GM18511 (cell line): ENCODE data around the gene MRC1.

Source experiments
- ATAC-seq: cut with Tn5 transposase; IDR thresholded peaks from one replicate; pipeline ENCODE4 v1.9.1; 2021; ENCODE audit warnings: mild to moderate bottlenecking, moderate library complexity; ENCODE audit not compliant: unreplicated experiment

The MRC1 gene

DNA sequence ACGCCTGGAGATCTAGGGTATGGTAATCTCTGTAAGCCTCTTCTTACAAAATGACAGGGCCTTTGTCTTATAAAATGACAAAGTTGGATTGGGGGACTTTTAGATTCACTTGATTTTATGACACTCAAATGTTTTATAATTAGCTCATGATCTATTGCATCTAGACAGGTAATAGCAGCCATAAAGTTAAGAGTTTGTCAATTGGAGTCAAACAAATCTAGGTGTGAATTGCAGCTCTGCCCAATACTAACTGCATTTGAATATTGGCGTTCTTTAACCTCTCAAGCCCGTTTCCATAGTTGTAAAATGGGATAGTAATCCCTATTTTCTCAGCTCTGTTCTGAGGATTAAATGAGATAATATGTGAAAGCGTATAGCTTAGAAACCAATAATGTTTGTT is 14.1 kb upstream of the MRC1 start:
- no peak for ATAC-seq

DNA sequence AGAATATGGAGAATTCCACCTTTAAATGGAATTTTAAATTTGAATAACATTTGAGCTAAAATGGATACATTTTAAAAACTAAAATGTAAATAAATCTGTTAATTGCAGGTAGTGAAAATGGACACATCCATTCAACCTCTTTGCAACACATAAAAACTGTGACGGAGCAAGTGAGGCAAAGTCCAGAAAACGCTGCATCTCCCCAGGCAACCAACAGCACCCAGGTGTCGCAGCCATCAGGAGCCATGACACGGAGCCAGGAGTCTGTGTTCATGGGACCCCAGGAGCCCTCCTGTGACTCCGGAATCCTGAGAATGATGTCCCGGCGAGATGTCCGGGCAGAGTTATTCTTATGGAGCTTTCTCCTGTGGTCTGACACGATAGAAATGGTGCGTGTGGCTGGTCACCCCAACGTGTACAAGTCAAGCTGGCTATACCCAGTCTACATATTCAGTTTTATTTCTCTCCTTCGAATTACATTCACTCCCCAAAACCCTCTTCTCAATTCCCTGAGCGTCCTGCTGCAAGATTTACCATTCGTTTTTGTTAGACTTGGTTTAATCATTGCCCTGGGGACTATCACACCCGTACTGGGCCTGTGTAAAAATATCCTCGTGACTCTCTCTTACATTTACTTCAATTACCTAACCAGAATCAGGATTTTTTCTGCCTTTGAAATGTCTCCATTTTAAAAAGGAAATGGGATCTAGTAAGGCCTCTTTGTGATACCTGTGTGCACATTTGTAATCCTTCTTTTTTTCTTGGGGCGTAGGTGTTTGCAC is 13.1 kb upstream of the MRC1 start:
- no peak for ATAC-seq

DNA sequence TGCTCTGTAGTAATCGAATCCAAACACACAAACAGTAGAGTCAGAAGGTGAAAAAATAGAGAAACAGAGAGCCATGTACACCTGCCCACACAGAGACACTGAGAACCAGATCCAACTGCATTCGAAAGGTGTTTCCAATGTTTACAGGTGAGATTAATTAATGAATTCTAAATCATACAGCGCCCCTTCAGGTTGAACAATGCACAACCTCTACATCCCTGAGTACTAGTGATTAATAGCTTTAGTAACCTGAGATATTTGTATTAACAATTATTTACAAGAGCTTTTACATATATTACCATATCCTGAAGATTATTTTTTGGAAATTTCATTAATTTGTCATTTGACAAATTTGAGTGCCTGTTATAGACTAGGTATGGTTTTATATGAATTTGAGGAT is 7.6 kb upstream of the MRC1 start:
- no peak for ATAC-seq

DNA sequence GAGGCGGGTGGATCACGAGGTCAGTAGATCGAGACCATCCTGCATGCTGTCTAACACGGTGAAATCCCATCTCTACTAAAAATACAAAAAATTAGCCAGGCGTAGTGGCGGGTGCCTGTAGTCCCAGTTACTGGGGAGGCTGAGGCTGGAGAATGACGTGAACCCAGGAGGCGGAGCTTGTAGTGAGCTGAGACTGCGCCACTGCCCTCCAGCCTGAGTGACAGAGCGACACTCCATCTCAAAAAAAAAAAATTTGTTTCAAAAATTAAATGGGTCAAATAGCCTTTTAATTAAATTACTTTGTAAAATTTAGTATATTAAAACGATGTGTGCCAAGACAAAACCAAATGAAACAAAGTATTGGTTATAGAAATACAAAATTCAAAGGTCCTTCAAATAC is 6.8 kb upstream of the MRC1 start:
- no peak for ATAC-seq

DNA sequence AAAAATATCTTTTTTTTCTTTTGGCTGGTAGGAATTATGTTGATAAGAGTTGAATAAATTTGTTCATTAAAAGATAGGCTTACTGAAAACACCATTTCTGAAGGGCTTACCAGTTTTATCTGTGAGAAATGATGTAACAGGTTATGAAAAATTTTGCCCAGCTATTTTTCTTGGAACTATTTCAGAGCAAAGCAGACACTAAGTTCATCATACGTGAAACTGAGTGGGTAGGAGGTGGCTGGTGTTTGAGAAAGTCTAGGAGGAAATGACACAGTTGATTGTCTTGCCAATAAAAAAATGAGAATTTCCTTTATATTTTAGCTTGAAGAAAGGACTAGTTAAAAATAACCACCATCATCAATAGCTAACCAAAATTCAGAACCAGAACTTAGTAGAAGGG is 6.2 kb upstream of the MRC1 start:
- ATAC-seq = no peak

DNA sequence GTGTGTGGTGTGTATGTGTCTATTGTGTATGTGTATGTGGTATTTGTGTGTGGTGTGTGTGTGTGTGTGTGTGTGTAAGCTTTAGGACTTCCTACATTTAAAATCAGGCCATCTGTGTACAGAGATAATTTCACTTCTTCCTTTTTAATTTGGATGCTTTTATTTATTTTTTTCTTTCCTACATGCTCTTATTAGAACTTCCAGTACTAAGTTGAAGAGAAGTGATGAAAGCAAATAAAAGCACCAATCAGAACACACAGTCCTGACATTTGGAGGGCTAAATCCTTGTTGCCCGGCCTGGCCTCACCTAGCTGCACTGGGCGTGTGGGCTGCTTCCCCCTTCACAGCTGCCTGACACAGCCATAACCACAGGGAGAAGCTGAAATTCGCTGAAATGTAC is 3.8 kb upstream of the MRC1 start:
- ATAC-seq = no peak

DNA sequence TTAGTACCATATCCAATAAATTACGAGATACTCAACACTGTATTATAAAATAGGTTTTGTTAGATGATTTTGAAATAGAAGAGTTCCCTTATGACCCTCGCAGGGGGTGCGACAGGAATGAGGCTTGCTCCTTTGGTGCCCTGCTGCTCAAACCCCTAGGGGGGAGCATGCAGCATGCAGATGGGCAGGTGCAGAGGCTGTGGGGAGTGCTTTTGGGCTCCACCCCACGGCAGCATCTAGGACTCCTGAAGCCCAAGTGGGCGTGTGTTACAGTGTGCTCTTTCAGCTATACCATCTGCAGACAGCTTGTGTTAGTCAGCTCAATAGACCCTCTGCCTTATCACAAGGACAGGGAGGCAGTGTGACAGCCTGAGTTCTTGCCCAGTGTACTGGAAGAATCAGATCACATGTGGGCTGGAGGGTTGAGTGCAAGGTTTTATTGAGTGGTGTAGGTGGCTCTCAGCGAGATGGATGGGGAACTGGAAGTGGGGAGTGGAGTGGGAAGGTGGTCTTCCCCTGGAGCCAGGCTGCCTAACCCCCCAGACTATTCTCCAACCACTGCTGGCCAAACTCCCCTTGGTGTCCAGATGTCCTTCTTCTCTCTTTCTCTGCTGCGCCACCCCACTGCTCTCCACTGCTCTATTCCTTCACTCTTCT is 3.1 kb upstream of the MRC1 start:
- peak; percentile 90 for ATAC-seq

DNA sequence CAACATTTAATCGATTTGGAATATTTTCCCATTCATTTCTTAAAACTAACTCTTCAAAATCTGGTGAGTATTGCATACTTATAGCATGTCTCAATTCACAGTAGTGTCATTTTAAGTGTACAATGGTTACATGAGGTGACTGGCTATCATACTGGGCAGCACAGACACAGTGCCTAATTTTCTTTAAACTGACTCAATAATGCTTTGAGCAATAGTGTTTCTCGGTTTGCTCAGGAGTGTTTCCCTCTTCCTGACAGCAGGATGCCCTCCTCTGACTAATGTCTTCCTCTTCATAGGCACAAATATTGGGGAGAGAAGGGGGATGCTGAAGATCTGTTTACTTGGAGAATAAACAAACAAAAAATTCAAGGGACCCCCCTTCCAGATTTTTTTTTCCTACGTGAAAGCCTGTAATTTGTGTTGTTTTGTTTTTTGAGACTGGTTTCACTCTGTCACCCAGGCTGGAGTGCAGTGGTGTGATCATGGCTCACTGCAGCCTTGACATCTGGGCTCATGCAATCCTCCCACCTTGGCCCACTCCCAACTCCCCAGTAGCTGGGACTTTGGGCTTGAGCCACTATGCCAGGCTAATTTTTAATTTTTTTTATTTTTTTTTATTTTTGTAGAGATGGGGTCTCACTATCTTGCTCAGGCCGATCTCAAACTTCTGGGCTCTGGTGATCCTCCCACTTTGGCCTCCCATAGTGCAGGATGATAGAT is 2.2 kb downstream of the MRC1 start:
- no peak for ATAC-seq

DNA sequence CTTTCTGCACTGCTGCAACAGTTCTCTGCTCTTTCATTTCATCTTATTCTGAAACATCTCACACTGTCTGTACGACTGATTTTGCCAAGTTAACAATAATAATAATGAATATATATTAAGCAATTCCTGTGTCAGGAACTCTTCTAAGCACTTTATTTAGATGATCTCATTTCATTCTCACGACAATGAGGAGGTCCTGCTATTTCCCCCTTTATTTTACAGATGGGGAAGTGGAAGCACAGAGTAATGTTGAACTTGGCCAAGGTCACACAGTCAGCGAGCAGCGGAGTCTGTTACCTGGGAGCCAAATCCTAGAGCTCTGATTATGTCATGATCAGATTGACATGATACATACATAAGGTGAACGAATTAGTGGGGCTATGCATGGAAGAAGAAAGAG is 5.8 kb downstream of the MRC1 start:
- ATAC-seq = no peak

DNA sequence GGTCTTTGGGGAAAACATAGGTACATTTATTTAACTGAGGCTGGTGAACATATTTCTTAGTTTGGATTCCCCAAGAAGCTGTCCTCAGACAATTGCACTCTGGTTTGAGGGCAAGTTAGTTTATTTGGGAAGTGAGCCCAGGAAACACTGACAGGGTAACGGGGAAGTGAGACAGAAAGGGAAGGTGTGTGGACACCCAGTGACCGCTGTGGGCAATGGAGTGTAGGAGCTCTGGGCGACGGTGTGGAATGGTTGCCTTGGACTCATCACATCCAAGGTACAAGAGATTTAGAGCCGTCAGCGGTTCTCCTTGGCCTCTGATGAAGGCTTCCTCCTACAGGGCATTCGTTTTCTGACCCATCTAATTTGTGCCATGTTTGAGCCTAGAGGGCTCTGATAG is 7.1 kb downstream of the MRC1 start:
- ATAC-seq = no peak

DNA sequence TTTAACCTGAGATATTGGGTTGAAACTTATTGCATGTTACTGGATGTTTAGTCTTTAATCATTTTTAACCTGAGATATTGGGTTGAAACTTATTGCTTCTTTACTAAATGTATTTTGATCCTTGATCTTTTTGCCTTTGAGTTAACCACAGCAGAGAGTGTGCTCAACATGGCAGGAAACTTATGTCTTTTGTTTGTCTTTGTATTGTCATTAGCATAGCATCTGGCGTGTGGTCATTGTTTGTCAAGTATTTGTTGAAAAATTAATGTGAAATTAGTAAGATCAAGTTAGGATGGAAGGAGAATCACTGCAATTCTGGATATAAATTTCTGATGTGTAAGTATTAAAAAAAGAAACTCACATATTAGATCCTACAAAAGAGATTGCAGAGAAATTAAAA is 8.2 kb downstream of the MRC1 start:
- no peak for ATAC-seq

DNA sequence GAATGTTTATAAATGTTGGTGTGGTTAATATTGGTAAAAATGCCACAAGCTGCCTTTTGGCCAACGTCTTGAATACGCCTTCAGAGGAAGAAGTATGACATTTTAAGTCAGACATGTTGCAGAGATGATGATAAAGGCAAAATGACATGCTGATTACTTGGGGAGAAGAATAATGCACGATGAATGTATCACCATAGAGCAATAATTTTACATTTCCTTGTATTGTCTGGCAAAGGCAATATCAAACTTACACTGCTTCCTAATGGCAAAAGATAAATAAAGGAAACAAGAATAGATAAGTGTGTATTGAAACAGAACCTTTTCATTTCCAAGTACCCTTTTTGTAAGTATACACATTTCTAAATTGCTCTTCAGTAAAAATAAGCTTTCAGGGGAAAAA is 8.6 kb downstream of the MRC1 start:
- ATAC-seq = no peak

DNA sequence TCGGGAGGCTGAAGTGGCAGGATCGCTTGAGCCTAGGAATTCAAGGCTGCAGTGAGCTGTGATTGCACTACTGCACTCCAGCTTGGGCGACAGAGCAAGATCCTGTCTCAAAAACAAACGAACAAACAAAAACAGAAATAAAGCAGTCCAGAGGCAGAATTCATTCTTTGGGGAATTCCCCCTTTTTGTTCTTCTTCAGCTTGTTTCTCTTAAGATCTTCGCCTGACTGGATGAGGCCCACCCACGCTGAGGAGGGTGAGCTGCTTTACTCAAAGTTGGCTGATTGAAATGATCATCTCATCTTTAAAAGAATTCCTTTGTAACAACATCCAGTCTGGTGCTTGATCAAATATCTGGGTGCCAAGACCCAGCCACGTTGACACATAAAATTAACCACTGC is 10.7 kb downstream of the MRC1 start:
- no peak for ATAC-seq

DNA sequence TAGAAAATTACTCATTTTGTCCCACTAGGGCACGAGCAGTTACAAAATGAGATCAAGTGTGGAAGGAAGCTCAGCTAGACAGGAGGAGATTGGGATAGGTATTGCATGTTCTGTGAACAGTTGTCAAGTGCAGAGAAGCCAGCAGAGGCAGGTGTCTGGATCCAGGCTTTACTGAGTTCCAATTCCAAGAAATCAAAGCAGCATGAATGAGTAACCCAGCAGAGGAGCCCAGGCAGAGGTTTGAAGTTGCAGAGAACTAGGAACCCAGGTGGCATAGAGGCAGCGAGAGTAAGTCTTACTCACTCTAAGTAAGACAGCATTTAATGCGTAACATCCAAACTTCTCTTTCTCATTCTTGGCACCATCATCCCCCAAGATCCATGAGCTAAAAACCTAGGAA is 11.8 kb downstream of the MRC1 start:
- no peak for ATAC-seq

DNA sequence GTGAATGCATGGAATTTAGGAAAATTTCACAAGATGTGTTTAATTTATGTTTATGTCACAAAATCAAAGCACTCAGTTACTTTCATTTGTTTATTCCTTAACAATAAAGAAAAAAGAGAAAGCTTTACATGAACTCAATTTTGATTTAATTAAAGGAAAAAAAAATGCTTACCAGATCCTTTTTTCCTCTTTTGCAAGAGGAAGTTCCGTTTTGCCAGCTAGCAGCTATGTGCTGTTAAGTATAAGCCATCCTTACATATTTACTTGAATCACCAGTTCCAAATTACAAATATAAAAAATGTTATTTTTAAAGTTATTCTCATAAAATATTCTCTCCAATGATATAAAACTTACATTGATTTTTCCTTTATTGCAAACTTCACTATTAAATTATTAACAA is 12.7 kb downstream of the MRC1 start:
- ATAC-seq = no peak

DNA sequence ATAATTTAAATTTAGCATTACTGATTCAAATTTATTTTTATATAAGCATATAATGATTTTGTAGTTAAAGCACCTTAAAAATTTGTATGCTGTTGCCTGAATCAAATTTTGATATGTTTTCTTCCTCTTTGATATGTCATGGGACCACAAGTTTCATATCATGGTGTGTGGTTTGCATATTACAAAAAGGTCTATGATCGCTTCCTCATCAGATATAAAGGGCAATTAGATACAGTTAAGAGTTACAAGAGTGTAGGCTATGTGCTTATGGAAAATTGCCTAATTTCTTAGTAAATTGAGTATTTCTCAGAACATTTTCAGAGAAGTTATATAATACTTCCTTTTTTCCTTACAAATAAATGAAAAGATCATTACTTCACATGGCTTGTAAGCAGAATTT is 22.2 kb downstream of the MRC1 start:
- no peak for ATAC-seq

DNA sequence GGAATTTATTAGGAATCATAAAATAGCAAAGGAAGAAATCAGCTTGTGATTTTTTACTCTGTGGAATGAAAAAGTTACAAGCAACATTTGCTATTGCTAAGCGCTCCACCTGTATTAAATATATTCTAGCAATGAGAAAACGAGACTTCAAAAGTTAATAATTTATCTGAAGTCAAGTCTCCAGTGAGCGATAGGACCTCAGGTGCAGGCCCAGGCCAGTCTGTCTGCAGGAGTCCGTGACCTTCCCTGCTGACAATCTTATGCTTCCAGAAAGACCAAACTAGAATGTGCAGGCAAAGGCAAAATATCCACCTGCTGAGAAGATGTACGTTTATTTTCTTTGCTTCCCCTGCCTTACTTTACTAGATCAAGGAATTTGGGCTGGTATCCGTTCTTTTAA is 22.7 kb downstream of the MRC1 start:
- ATAC-seq = no peak

DNA sequence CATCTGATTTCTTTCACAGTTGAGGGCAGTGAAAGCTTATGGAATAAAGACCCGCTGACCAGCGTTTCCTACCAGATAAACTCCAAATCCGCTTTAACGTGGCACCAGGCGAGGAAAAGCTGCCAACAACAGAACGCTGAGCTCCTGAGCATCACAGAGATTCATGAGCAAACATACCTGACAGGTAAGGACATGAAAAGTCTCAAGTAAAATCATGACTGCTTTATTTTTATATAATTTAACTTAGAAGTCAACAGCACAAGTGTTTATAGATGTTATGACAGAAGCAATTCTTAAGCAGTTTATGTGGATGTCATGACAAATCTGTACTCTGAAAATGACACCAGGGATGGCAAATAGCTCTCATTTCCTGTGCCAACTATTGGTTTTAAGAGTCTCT is 24.5 kb downstream of the MRC1 start:
- ATAC-seq = no peak

DNA sequence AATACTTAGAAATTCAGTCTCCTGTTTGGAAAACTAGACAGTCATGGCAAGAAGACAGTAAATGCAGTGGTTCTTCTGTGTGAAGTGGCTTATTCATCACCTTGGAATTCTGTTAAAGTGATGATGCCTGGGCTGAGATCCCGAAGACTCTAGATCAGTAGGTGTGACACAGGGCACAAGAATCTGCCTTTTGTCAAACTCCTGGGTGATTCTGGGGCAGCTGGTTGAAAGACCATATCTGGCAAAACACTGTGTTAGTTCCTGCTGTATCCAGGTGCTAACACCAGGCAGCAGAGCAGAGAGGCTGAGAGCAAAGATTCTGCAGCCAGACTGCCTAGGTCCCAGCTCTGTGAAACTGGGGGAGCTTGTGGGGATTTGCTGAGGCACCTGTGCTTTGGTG is 26.5 kb downstream of the MRC1 start:
- ATAC-seq = no peak

DNA sequence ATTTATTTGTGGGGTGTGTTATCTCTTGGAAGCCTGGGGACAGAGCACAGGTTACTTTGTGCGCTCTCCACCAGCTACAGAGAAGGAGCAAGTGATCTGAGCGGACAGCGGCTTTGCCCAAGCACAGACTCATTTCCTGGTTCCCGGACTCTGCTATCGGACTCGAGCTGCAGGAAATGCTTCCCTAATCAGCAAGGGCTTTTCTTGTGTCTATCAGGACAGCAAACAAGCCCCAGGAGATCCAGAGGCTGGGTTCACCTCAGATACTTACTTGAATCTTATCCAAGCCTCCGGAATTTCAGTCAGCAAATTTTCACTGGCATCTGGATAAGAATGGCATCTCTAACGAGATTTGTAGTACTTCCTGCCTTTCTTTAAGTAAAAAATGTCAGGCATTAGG is 27.8 kb downstream of the MRC1 start:
- ATAC-seq = no peak

DNA sequence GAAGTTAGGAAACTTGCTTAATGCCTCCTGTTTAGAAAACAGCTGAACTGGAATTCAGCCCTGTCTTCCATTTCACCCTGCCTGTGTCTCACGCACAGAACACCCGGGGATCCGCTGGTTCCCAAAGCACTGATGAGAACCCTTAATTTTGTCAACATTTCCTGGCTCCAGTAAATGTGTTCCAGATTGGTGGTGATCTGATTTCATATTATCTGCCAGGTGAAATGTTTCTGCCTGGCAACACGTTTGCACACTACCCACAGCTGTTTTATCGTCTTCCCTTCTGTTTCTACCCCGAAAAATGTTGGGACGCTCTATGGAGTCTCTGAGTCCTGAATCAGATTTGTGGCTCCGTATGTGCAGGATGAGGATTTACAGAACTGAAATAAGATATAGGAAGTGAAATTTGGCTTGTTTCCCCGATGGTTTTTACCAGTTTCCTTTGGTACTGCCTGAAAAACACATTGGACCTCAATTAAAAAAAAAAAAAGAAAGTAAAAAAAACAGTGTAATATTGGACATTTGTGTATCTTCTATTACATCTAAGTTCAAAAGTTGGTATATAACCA is 29.0 kb downstream of the MRC1 start:
- no peak for ATAC-seq

DNA sequence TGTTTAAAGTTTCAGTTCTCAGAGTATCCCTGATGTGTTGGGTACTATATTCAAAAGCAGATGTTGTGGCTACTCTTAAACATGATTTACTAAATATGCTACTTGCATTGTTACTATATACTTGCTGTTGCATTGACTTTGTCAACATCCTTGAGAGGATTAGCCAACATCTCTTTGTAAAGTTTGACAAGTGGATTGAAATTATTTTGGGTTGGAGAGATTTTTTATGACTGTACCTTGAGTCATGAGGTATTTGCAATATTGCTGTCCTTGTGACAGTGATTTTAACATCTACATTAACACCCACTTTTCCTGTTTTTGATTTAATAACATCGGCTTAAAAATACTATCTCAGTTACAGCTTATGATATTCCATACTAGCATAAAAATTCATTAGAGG is 31.9 kb downstream of the MRC1 start:
- ATAC-seq = no peak
